GM18861 (cell line): ENCODE data around the gene RHO.

Source experiments
- ATAC-seq: cut with Tn5 transposase; IDR thresholded peaks from one replicate; pipeline ENCODE4 v1.9.1; 2021; ENCODE audit not compliant: unreplicated experiment

The RHO gene

DNA sequence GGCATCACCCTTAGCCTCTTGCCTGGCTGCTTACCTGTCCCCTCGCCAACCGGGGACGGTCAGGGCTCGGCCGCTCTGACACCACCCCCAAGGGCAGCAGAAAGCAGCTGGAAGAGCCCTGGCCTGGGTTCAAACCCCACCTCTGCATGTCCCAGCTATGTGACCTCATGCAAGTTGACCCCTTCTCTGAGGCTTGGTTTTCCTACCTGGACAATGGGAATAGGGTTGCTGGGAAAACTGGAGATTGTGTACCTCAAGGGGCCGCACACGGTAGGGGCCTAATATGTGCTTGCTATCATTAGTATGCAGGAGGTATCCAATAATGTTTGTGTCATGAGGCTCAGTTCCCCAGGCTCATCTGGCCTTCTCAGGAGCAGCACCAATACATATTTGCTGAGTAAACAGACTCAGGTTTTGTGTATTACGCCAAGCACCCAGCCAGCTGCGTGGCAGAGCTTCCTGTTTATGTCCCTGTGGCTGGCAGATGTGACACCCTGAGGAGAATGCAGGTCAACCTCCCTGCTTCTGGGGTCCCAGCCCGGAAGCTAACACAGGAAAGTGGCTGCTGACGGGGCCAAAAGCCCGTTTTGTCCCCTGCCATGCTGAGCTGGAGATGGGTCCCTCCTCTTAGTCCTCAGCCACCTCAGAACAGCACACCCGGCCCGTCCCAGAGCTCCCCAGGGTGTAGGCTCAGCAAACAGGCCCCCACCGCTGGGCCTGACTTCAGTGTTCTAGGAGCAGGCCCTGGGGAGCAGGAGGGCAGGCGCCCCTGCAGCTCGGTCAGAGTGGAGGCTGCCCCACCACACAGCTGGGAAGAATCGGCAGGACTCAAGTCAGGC, 48.3 kb downstream of the RHO start:
- peak; percentile 69 for ATAC-seq

- no peak for ATAC-seq
These were observed 48.9 kb downstream of the RHO start for GRCh38 chr3:129577366-129577765.

- ATAC-seq: peak; percentile 48
These were observed 49.7 kb downstream of the RHO start for GRCh38 chr3:129577925-129578786.

DNA sequence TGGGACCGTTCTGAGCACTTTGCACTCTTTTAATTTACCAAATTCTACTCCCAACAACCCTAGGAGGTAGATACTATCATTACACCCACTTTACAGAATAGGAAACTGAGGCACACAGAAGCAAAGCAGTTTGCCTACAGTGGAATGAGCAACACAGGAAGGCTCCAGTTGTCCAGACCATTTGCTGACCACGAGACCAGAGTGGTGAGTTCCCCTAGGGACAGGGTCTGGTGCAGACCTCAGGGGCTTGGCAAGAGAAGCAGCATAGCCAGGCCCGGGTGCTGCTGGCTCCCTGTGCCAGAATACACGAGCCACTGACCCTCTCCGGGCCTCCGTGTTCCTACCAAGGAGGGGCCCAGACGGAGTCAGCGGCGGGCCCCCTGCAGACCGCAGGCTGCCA, 51.6 kb downstream of the RHO start:
- no peak for ATAC-seq

DNA sequence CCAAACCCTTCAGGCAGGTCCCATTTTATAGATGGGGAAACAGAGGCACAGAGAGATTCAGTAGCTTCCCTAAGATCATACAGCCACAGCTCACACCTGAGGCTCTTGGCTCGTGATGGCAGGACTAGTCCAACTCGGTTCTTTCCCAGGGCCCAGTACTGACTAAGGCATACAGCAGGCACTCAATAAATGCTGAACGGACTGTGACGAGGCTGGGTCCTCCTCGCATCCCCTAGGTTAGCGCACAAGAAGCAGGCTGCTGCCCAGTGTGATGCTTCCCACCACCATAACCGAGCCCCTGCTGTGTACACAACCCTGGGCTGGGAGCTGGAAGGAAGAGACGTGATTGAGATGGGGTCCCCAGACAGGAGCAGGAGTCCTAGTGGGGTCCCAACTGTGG, 53.2 kb downstream of the RHO start:
- no peak for ATAC-seq

- no peak for ATAC-seq
These were observed 54.4 kb downstream of the RHO start for GRCh38 chr3:129582799-129583198.

- ATAC-seq: no peak
These were observed 54.9 kb downstream of the RHO start for GRCh38 chr3:129583289-129583688.

- ATAC-seq: no peak
These were observed 56.2 kb downstream of the RHO start for GRCh38 chr3:129584631-129585030.
